ENCODE results near the gene NFIA. TPM values are rescaled to one million over a fixed set of nuclear protein-coding genes. Genes with fewer than 3 reads are reported as not detected.

Gene NFIA
- total and polyA plus RNA-seq, 9 of the 15 experiments (the other 6 are each of a cell fraction or from before 2014, with no cell fraction given), result 5.3 to 24.9 (median 9.8) TPM

DNA sequence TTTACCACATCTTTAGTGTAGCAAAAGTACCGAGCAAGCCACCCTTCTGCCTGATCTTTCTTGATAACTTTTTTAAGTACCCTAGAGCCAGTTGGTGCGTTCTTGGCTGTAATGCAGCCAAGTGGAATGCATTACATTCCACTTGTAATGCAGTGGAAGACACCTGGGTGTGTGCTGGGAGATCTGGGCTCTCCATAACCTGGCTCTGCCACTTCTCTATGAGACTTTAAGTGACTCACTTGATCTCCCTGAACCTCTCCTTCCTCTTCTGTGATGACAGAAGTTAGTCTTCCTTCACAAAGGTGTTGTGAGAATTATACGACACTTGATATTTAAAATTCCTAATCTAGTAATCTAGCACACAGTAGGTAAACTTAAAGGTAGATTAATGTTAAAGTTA lies 35.3 kb upstream of the NFIA start:
- Histone ChIP-seq H3K9me3 (replicated peaks; ENCODE audit: control insufficient read depth, insufficient read depth, low read depth, low read length) (no peaks in the 10 kb centered on the region; the same call in 1 of the 2 replicates), H4K20me1 (replicated peaks; ENCODE audit: control insufficient read depth, insufficient read depth, low read length) (no peaks in the 10 kb centered on the region), H3K27ac (ENCODE audit: extremely low read depth, low read depth, low read length) (peak overlapping the region; percentile 6), H3K36me3 (ENCODE audit: control insufficient read depth, insufficient read depth, low read length) (no peaks in the 10 kb centered on the region), H3K27me3 (ENCODE audit: control insufficient read depth in 2 of 2, insufficient read depth in 2 of 2, low read length in 2 of 2) (no peaks in the 10 kb centered on the region), H3K9me1 (ENCODE audit: control insufficient read depth, insufficient read depth, low read length) (no peaks in the 10 kb centered on the region), H3K4me2 (ENCODE audit: insufficient read depth, low read length) (no peak overlapping the region), H2AFZ (ENCODE audit: low read depth, low read length) (peak overlapping the region; percentile 70), H3K79me2 (ENCODE audit: control insufficient read depth, insufficient read depth, low read length) (peaks cover 12% of the 10 kb centered on the region), H3K4me3 (no peak overlapping the region), H3K4me1 (replicated peaks in 1 of 2; ENCODE audit: control insufficient read depth in 2 of 2, insufficient read depth in 2 of 2, low read length in 2 of 2) (peaks cover 24 to 34% of the 10 kb centered on the region in 2 experiments), H3K9ac (ENCODE audit: insufficient read depth in 1 of 2, low read depth in 2 of 2, low read length in 2 of 2) (no peak overlapping the region)
- DNase-seq (ENCODE audit: extremely low read depth in 1 of 4, low spot score in 3 of 4) (no peak), ATAC-seq (no peak), FAIRE-seq (peak; percentile 57)
- BruUV-seq (replicated peaks), result no TSS peak
- WGBS (ENCODE audit: insufficient coverage, low coverage, missing lambda C conversion rate), result 53% methylated on average over 3 of the region's 3 CpGs
- POLR2A ChIA-PET, result interaction anchor here (1.2 kb wide), 1 partner anchor 10 kb away, joined by 3 read pairs; no protein-coding TSS in a partner anchor
- in situ Hi-C loops (cut with MboI) (no loop called here), intact Hi-C loops (cut with micrococcal nuclease) (no loop called here)
- CTCF ChIA-PET (ENCODE audit: low intra/inter-chr PET ratio), result no interaction called here
- TF ChIP-seq NUFIP1 (IDR thresholded peaks at IDR 0.05; ENCODE audit: partially characterized antibody), result no peak
- TF ChIP-seq MTA1 (IDR thresholded peaks at IDR 0.05; ENCODE audit: borderline replicate concordance), result no peak
- TF ChIP-seq, protein P1, sequence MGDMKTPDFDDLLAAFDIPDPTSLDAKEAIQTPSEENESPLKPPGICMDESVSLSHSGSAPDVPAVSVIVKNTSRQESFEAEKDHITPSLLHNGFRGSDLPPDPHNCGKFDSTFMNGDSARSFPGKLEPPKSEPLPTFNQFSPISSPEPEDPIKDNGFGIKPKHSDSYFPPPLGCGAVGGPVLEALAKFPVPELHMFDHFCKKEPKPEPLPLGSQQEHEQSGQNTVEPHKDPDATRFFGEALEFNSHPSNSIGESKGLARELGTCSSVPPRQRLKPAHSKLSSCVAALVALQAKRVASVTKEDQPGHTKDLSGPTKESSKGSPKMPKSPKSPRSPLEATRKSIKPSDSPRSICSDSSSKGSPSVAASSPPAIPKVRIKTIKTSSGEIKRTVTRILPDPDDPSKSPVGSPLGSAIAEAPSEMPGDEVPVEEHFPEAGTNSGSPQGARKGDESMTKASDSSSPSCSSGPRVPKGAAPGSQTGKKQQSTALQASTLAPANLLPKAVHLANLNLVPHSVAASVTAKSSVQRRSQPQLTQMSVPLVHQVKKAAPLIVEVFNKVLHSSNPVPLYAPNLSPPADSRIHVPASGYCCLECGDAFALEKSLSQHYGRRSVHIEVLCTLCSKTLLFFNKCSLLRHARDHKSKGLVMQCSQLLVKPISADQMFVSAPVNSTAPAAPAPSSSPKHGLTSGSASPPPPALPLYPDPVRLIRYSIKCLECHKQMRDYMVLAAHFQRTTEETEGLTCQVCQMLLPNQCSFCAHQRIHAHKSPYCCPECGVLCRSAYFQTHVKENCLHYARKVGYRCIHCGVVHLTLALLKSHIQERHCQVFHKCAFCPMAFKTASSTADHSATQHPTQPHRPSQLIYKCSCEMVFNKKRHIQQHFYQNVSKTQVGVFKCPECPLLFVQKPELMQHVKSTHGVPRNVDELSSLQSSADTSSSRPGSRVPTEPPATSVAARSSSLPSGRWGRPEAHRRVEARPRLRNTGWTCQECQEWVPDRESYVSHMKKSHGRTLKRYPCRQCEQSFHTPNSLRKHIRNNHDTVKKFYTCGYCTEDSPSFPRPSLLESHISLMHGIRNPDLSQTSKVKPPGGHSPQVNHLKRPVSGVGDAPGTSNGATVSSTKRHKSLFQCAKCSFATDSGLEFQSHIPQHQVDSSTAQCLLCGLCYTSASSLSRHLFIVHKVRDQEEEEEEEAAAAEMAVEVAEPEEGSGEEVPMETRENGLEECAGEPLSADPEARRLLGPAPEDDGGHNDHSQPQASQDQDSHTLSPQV (IDR thresholded peaks at IDR 0.05), result 0 out of 2 replicates have a peak, but pooled peaks have one; percentile 30
